Measurements from ENCODE around the gene AOC3.
"Not testable (repeated sequence)": the region's sequence is repeated elsewhere in the genome, so short reads cannot be mapped to it uniquely, and the experiment has no call there.

Gene AOC3

DNA sequence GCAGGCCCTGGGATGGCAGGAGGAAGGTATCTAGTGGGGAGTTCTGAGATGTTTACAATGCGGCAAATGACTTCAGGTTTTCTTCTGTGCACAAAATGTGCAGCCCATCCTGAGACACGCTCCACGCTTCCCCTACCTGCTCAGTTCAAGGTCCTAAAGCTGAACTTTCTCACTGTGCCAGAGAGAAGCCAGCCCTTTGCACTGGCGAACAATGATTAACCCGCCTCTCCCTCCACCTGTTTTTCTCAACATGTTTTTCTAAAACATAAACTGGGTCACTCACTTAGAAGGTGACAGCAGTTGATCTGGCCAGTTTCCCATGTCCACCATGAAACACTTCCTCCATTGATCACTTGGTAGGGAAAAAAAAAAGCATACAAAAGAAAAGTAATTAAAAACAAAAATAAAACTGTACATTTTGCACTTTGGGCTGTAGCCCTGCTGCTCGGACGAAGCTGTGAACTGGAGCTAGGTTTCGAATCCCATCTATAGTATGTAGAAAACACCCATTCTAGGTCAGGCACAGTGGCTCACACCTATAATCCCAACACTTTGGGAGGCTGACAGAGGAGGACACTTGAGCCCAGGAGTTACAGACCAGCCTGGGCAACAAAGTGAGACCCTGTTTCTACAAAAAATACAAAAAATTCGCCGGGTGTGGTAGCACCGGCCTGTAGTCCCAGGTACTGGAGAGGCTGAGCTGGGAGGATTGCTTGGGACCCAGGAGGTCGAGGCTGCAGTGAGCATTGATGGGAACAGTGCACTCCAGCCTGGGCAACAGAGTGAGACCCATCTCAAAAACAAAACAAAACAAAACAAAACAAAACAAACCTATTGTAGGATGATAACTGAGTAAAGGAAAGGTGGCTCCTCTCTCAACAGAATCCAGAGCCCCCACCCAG is 43.5 kb downstream of the AOC3 start:
- no peak for DNase-seq

DNA sequence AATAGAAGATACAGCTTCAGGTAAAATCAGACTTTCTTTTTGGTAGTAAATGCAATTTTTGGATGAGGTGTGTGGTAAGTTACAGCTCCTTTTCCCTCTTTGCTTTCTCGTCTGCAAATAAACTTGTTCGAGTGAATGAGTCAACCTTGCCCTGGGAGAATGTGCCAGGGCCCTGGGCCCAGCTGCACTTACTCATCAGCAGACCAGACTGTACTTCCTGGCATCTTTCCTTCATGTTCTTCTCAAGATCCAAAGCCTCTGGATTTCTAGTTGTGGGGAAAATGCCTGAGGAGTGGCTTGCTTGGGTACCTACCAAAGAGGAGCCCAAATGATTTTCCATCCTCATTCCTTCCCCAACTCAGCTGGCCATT is 44.2 kb downstream of the AOC3 start:
- no peak for DNase-seq

DNA sequence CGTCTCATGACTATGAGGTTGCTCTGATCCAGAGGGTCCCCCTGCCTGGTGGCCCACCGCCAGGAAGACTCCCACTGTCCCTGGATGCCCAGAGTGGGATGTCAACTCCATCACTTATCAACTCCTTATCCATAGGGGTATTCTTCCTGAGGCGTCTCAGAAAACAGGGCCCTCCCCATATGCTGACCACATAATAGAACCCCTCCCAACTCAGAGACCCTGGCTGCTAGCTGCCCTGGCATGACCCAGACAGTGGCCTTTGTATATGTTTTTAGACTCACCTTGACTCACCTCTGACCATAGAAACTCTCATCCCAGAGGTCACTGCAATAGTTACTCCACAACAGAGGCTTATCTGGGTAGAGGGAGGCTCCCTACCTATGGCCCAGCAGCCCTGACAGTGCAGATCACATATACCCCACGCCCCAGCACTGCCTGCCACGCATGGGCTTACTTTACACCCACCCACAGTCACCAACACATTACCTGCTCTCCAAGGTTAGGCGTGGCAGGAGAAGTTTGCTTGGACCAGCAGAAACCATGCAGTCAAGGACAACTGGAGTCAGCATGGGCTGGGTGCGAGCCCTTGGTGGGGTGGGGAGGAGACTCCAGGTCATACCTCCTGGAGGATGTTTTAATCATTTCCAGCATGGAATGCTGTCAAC is 47.3 kb downstream of the AOC3 start:
- no peak for DNase-seq

DNA sequence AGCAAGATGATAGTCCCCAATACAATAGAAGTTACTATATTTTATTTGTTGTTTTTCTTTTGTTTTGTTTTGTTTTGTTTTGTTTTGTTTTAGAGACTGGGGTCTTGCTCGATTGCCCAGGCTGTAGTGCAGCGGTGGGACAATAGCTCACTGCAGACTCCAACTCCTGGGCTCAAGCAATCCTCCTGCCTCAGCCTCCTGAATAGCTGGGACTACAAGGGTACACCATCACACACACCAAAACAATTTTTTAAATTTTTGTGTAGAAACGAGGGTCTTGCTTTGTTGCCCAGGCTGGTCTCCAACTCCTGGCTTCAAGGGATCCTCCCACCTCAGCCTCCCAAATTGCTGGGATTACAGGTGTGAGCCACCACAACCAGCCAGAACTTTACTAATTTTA is 49.0 kb downstream of the AOC3 start:
- not testable (repeated sequence) for DNase-seq

DNA sequence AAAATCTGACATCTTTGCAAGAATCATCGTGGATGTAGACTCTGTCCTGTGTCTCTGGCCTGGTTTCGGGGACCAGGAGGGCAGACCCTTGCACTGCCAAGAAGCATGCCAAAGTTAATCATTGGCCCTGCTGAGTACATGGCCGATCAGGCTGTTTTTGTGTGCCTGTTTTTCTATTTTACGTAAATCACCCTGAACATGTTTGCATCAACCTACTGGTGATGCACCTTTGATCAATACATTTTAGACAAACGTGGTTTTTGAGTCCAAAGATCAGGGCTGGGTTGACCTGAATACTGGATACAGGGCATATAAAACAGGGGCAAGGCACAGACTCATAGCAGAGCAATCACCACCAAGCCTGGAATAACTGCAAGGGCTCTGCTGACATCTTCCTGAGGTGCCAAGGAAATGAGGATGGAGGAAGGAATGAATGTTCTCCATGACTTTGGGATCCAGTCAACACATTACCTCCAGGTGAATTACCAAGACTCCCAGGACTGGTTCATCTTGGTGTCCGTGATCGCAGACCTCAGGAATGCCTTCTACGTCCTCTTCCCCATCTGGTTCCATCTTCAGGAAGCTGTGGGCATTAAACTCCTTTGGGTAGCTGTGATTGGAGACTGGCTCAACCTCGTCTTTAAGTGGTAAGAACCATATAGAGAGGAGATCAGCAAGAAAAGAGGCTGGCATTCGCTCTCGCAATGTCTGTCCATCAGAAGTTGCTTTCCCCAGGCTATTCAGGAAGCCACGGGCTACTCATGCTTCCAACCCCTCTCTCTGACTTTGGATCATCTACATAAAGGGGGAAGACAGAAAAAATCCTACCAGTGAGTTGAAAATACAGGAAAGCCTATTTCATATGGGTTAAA is 49.7 kb downstream of the AOC3 start, which contains the start of gene G6PC1:
Gene G6PC1 (plus strand): TSS at position 340 of the 872 bp plus-strand sequence. CDS start 78 bp downstream, at position 418.
- DNase-seq = no peak

DNA sequence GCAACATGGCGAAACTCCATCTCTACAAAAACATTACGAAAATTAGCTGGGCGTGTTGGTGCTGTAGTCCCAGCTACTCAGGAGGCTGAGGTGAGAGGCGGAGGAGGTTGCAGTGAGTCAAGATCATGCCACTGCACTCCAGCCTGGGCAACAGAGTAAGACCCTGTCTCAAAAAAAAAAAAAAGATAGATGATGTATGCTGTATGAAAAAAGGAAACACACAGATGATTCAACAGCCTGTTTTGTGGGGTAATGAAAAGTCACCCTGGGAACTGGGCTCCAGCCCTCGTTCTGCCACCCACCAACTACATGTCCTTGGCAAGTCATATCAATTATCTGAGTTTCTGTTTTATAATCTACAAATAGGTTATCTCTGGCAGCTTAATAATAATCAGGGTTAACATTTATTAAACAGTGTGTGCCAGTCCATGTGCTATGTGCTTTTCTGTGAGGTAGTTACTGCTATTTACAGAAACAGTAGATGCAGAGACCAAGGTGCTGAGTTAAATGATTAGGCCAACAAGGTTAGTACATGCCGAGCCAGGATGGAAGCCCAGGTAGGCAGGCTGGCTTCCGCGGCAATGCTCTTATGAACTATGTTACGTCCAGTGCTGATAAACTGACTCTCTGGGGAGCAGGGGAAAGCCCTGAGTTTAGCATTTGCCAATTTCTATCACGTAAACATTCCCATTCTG is 50.7 kb downstream of the AOC3 start:
- no peak for DNase-seq

DNA sequence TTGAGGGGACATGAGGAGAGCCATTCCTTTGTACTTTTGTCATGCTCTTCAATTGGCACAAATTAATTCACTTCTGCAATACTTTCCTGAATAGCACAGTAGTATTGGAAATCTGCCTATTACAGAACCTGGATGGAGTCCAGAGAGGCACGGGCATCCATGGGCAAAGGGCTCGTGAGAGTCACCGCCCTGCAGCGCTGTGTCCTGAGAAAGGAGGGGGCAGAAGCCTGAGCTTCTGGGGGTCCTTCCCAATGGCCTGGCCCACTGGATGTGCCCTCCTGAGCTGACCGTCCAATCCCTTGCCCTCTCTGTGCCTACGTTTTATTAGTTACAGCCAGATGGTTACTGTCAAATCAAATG is 53.1 kb downstream of the AOC3 start:
- DNase-seq = no peak

DNA sequence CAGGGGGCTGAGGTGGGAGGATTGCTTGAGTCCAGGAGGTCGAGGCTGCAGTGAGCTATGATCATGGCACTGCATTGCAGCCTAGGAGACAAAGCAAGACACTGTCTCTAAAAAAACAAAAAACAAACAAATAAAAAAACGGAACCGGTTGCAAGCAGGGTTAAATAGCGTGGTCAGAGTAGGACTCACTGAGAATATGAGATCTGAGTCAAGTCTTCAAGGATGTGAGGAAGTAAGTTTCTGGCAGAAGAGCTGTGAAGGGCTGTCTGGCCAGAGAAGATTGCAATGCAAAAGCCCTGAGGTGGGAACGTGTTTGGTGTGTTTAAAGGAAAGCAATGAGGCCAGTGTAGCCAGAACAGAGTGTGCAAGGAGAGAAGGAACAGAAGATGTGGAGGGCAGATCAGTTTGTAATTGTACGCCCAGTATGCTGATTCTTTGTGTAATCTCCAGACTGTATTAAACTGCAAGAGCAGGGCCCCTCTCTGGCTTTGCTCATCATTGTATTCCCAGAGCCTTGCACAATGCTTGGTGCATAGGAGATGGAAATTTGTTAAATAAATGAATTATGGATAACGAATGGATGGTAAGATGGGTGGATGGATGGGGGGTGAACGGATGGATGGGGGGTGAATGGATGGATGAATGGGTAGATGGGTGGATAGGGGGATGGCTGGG is 55.9 kb downstream of the AOC3 start:
- DNase-seq = no peak
